ENCODE results near the gene KIF2B. TPM values are rescaled to one million over a fixed set of nuclear protein-coding genes. Genes with fewer than 3 reads are reported as not detected.
A peak's percentile ranks its signal among the peaks of the same experiment; 100 is the strongest.

KIF2B gene
- total RNA-seq: not detected

GRCh38 chr17:53822764-53823163 is at the start of gene KIF2B:
KIF2B (plus strand) TSS chr17:53822927; CDS start chr17:53823034, 107 bp downstream.
- H3K27ac Mint-ChIP-seq: no peak within 1 kb of the TSS
- peaks cover 5% of the 10 kb centered on the region for H3K36me3 Mint-ChIP-seq
- peaks cover 16% of the 10 kb centered on the region for H3K9me3 Mint-ChIP-seq
- H3K27me3 Mint-ChIP-seq: no peaks in the 10 kb centered on the region
- H3K4me3 Mint-ChIP-seq: no peak within 1 kb of the TSS
- ATAC-seq (no peak), DNase-seq (ENCODE audit: low spot score) (no peak)
- no peaks in the 10 kb centered on the region for H3K4me1 Mint-ChIP-seq (ENCODE audit: low read depth in 2 of 2)

GRCh38 chr17:53780320-53780719 is 42.4 kb upstream of the KIF2B start:
- ATAC-seq (no peak), DNase-seq (ENCODE audit: low spot score) (no peak)
- no peak overlapping the region for H3K27ac Mint-ChIP-seq
- H3K27me3 Mint-ChIP-seq: no peaks in the 10 kb centered on the region
- H3K4me1 Mint-ChIP-seq (ENCODE audit: low read depth in 2 of 2): no peaks in the 10 kb centered on the region
- H3K36me3 Mint-ChIP-seq: peaks cover 7% of the 10 kb centered on the region
- H3K9me3 Mint-ChIP-seq: peaks cover 28% of the 10 kb centered on the region
- no peak overlapping the region for H3K4me3 Mint-ChIP-seq

GRCh38 chr17:53791551-53791950 is 31.2 kb upstream of the KIF2B start:
- no peak for ATAC-seq
- H3K9me3 Mint-ChIP-seq: peaks cover 22% of the 10 kb centered on the region
- no peaks in the 10 kb centered on the region for H3K27me3 Mint-ChIP-seq

GRCh38 chr17:53792451-53792850 is 30.3 kb upstream of the KIF2B start:
- no peak overlapping the region for H3K4me3 Mint-ChIP-seq
- H3K36me3 Mint-ChIP-seq: no peaks in the 10 kb centered on the region
- ATAC-seq (no peak), DNase-seq (ENCODE audit: low spot score) (no peak)
- H3K4me1 Mint-ChIP-seq (ENCODE audit: low read depth in 2 of 2): no peaks in the 10 kb centered on the region
- H3K9me3 Mint-ChIP-seq: peaks cover 19% of the 10 kb centered on the region
- no peaks in the 10 kb centered on the region for H3K27me3 Mint-ChIP-seq
- no peak overlapping the region for H3K27ac Mint-ChIP-seq

More at GRCh38 chr17:53791551-53791950, 31.2 kb upstream of the KIF2B start:
- H3K36me3 Mint-ChIP-seq: no peaks in the 10 kb centered on the region
- no peak overlapping the region for H3K27ac Mint-ChIP-seq
- H3K4me3 Mint-ChIP-seq: no peak overlapping the region
- no peaks in the 10 kb centered on the region for H3K4me1 Mint-ChIP-seq (ENCODE audit: low read depth in 2 of 2)
- no peak for DNase-seq (ENCODE audit: low spot score)

- Mint-ChIP-seq H3K27ac (no peak overlapping the region), H3K9me3 (peaks cover 17% of the 10 kb centered on the region), H3K4me1 (ENCODE audit: low read depth in 2 of 2) (no peaks in the 10 kb centered on the region), H3K4me3 (no peak overlapping the region), H3K36me3 (no peaks in the 10 kb centered on the region), H3K27me3 (no peaks in the 10 kb centered on the region)
- DNase-seq (ENCODE audit: low spot score): no peak
- peak in 1 of 2 donors; percentile 46 for ATAC-seq
Measured at GRCh38 chr17:53792997-53793396, 29.7 kb upstream of the KIF2B start.

GRCh38 chr17:53794875-53795274 is 27.9 kb upstream of the KIF2B start:
- Mint-ChIP-seq H3K4me1 (ENCODE audit: low read depth in 2 of 2) (no peaks in the 10 kb centered on the region), H3K9me3 (peaks cover 18% of the 10 kb centered on the region), H3K36me3 (no peaks in the 10 kb centered on the region), H3K4me3 (no peak overlapping the region), H3K27ac (no peak overlapping the region), H3K27me3 (no peaks in the 10 kb centered on the region)
- ATAC-seq: no peak
- no peak for DNase-seq (ENCODE audit: low spot score)

GRCh38 chr17:53796642-53797041 is 26.1 kb upstream of the KIF2B start:
- ATAC-seq: no peak

GRCh38 chr17:53797501-53797900 is 25.2 kb upstream of the KIF2B start:
- no peaks in the 10 kb centered on the region for H3K36me3 Mint-ChIP-seq
- no peak for ATAC-seq
- no peak overlapping the region for H3K27ac Mint-ChIP-seq
- no peaks in the 10 kb centered on the region for H3K27me3 Mint-ChIP-seq
- H3K4me1 Mint-ChIP-seq (ENCODE audit: low read depth in 2 of 2): no peaks in the 10 kb centered on the region
- no peak overlapping the region for H3K4me3 Mint-ChIP-seq
- H3K9me3 Mint-ChIP-seq: peaks cover 13% of the 10 kb centered on the region
- no peak for DNase-seq (ENCODE audit: low spot score)

More at GRCh38 chr17:53796642-53797041, 26.1 kb upstream of the KIF2B start:
- Mint-ChIP-seq H3K4me1 (ENCODE audit: low read depth in 2 of 2) (no peaks in the 10 kb centered on the region), H3K9me3 (peaks cover 13% of the 10 kb centered on the region), H3K4me3 (no peak overlapping the region), H3K27me3 (no peaks in the 10 kb centered on the region), H3K27ac (no peak overlapping the region), H3K36me3 (no peaks in the 10 kb centered on the region)
- no peak for DNase-seq (ENCODE audit: low spot score)

- Mint-ChIP-seq H3K9me3 (peaks cover 5% of the 10 kb centered on the region), H3K4me3 (no peak overlapping the region), H3K27ac (no peak overlapping the region), H3K27me3 (no peaks in the 10 kb centered on the region), H3K36me3 (no peaks in the 10 kb centered on the region), H3K4me1 (ENCODE audit: low read depth in 2 of 2) (no peaks in the 10 kb centered on the region)
- DNase-seq (ENCODE audit: low spot score) (no peak), ATAC-seq (no peak)
Measured at GRCh38 chr17:53804437-53804836, 18.3 kb upstream of the KIF2B start.

- ATAC-seq: no peak
Measured at GRCh38 chr17:53806473-53806872, 16.3 kb upstream of the KIF2B start.

GRCh38 chr17:53807286-53807685 is 15.4 kb upstream of the KIF2B start:
- no peak for DNase-seq (ENCODE audit: low spot score)
- Mint-ChIP-seq H3K9me3 (peaks cover 3% of the 10 kb centered on the region), H3K4me1 (ENCODE audit: low read depth in 2 of 2) (no peaks in the 10 kb centered on the region), H3K27me3 (no peaks in the 10 kb centered on the region), H3K27ac (no peak overlapping the region), H3K36me3 (no peaks in the 10 kb centered on the region), H3K4me3 (no peak overlapping the region)
- no peak for ATAC-seq

More at GRCh38 chr17:53806473-53806872, 16.3 kb upstream of the KIF2B start:
- H3K9me3 Mint-ChIP-seq: peaks cover 3% of the 10 kb centered on the region
- no peak overlapping the region for H3K4me3 Mint-ChIP-seq
- no peaks in the 10 kb centered on the region for H3K36me3 Mint-ChIP-seq
- H3K27me3 Mint-ChIP-seq: no peaks in the 10 kb centered on the region
- no peak for DNase-seq (ENCODE audit: low spot score)
- no peaks in the 10 kb centered on the region for H3K4me1 Mint-ChIP-seq (ENCODE audit: low read depth in 2 of 2)
- H3K27ac Mint-ChIP-seq: no peak overlapping the region

GRCh38 chr17:53818271-53818670 is 4.5 kb upstream of the KIF2B start:
- Mint-ChIP-seq H3K4me1 (ENCODE audit: low read depth in 2 of 2) (no peaks in the 10 kb centered on the region), H3K27me3 (no peaks in the 10 kb centered on the region), H3K36me3 (no peaks in the 10 kb centered on the region), H3K27ac (no peak overlapping the region), H3K4me3 (no peak overlapping the region), H3K9me3 (peaks cover 12% of the 10 kb centered on the region)
- ATAC-seq (no peak), DNase-seq (ENCODE audit: low spot score) (no peak)

GRCh38 chr17:53818929-53819328 is 3.8 kb upstream of the KIF2B start:
- no peaks in the 10 kb centered on the region for H3K36me3 Mint-ChIP-seq
- H3K4me1 Mint-ChIP-seq (ENCODE audit: low read depth in 2 of 2): no peaks in the 10 kb centered on the region
- no peak overlapping the region for H3K4me3 Mint-ChIP-seq
- no peak for ATAC-seq
- DNase-seq (ENCODE audit: low spot score): no peak
- H3K27me3 Mint-ChIP-seq: no peaks in the 10 kb centered on the region
- H3K9me3 Mint-ChIP-seq: peaks cover 12% of the 10 kb centered on the region
- no peak overlapping the region for H3K27ac Mint-ChIP-seq

- Mint-ChIP-seq H3K27ac (no peak overlapping the region), H3K9me3 (peaks cover 19% of the 10 kb centered on the region), H3K36me3 (peaks cover 5% of the 10 kb centered on the region), H3K4me1 (ENCODE audit: low read depth in 2 of 2) (no peaks in the 10 kb centered on the region), H3K27me3 (no peaks in the 10 kb centered on the region), H3K4me3 (no peak overlapping the region)
- ATAC-seq: no peak
- no peak for DNase-seq (ENCODE audit: low spot score)
Measured at GRCh38 chr17:53819956-53820355, 2.8 kb upstream of the KIF2B start.

GRCh38 chr17:53823341-53824050 is 769 bp downstream of the KIF2B start:
- no peaks in the 10 kb centered on the region for H3K27me3 Mint-ChIP-seq
- H3K36me3 Mint-ChIP-seq: peaks cover 5% of the 10 kb centered on the region
- H3K27ac Mint-ChIP-seq: no peak overlapping the region
- ATAC-seq (no peak), DNase-seq (ENCODE audit: low spot score) (no peak)
- no peaks in the 10 kb centered on the region for H3K4me1 Mint-ChIP-seq (ENCODE audit: low read depth in 2 of 2)
- no peak overlapping the region for H3K4me3 Mint-ChIP-seq
- peaks cover 16% of the 10 kb centered on the region for H3K9me3 Mint-ChIP-seq
